Fibroblast of upper back skin (primary cell): ENCODE results near the gene HSF5.

Experiments
- DNase-seq: peaks from one replicate; pipeline ENCODE4 v3.0.0-alpha.2; 2013

HSF5 gene

GRCh38 chr17:58475985-58476384 lies 12.2 kb downstream of the HSF5 start:
- no peak for DNase-seq

GRCh38 chr17:58470356-58470755 lies 17.9 kb downstream of the HSF5 start:
- DNase-seq: no peak

GRCh38 chr17:58468944-58469343 lies 19.3 kb downstream of the HSF5 start:
- no peak for DNase-seq

GRCh38 chr17:58455491-58455890 lies 32.7 kb downstream of the HSF5 start:
- no peak for DNase-seq

- DNase-seq: peak; percentile 1
These were observed 35.5 kb downstream of the HSF5 start for GRCh38 chr17:58452738-58453137.

- DNase-seq: peak; percentile 81
These were observed 40.9 kb downstream of the HSF5 start for GRCh38 chr17:58447039-58447975.

GRCh38 chr17:58446086-58446485 lies 42.1 kb downstream of the HSF5 start:
- DNase-seq: no peak

- no peak for DNase-seq
These were observed 51.4 kb downstream of the HSF5 start for GRCh38 chr17:58436805-58437239.

- DNase-seq: no peak
These were observed 52.0 kb downstream of the HSF5 start for GRCh38 chr17:58436245-58436644.

- DNase-seq: no peak
These were observed 55.2 kb downstream of the HSF5 start for GRCh38 chr17:58432806-58433573.

- no peak for DNase-seq
These were observed 60.4 kb downstream of the HSF5 start for GRCh38 chr17:58427807-58428206.

GRCh38 chr17:58421711-58422110 lies 66.5 kb downstream of the HSF5 start:
- DNase-seq: no peak

GRCh38 chr17:58420827-58421226 lies 67.4 kb downstream of the HSF5 start:
- no peak for DNase-seq

GRCh38 chr17:58417300-58418092 lies 70.7 kb downstream of the HSF5 start, which contains the start of gene RNF43:
Gene RNF43, minus strand, starts transcription at chr17:58417534. Its CDS starts 1,957 bp downstream, at chr17:58415577.
- DNase-seq: peak; percentile 79

- no peak for DNase-seq
These were observed 71.3 kb downstream of the HSF5 start for GRCh38 chr17:58416937-58417299.

- no peak for DNase-seq
These were observed 71.8 kb downstream of the HSF5 start for GRCh38 chr17:58416396-58416795.

GRCh38 chr17:58415371-58416055 lies 72.7 kb downstream of the HSF5 start:
- DNase-seq: no peak

- DNase-seq: no peak
These were observed 73.6 kb downstream of the HSF5 start for GRCh38 chr17:58414596-58414997.

- no peak for DNase-seq
These were observed 74.5 kb downstream of the HSF5 start for GRCh38 chr17:58413684-58414083.

GRCh38 chr17:58412961-58413586 lies 75.1 kb downstream of the HSF5 start:
- DNase-seq: no peak

GRCh38 chr17:58412064-58412703 lies 76.0 kb downstream of the HSF5 start:
- no peak for DNase-seq
